ENCODE results near the gene NFASC.

DNA sequence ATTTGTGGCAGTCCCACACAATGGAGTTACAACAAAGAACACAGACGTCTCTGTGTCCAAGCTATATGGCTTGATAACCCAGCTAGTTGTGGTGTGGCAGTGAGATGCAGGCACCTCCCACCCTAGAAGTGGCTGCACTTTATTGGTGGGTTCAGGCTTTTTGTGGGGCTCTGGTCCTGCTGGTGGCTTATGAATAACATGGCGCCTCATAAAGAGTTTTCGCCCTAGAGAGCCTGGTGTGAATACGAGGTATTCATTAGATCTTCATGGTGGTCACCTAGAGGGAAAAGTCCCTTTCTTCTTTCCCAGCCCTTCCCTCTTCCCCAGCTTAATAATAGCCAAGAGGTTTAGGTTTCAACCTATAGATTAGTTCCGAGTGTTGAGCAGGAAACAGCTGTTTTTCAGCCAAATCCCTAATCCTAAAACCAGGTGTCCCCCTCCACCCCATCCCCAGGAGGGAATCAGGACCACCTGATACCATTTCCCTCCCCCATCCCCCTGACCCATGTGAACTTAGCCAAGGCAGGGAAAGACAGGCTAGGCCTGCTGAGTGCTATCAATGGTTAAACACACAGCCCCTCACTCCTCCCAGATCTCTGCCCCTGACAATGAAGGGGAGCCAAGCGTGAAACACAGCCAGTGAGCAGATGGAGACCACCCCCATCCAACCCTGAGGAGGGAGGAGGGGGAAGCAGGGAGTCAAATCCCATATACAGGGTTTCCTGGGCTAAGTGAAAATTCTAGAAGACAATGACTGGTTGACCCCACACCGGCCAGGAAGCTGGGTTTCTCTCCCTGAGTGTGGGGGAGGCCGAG lies 58.2 kb downstream of the NFASC start:
- TF ChIP-seq, protein P1, sequence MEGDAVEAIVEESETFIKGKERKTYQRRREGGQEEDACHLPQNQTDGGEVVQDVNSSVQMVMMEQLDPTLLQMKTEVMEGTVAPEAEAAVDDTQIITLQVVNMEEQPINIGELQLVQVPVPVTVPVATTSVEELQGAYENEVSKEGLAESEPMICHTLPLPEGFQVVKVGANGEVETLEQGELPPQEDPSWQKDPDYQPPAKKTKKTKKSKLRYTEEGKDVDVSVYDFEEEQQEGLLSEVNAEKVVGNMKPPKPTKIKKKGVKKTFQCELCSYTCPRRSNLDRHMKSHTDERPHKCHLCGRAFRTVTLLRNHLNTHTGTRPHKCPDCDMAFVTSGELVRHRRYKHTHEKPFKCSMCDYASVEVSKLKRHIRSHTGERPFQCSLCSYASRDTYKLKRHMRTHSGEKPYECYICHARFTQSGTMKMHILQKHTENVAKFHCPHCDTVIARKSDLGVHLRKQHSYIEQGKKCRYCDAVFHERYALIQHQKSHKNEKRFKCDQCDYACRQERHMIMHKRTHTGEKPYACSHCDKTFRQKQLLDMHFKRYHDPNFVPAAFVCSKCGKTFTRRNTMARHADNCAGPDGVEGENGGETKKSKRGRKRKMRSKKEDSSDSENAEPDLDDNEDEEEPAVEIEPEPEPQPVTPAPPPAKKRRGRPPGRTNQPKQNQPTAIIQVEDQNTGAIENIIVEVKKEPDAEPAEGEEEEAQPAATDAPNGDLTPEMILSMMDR (conservative IDR thresholded peaks at IDR 0.05; ENCODE audit: low read length): no peak
- no peak for TF ChIP-seq EZH2phosphoT487 (IDR thresholded peaks at IDR 0.05; ENCODE audit: borderline replicate concordance, low read depth, low read length)
